Transverse colon (tissue), 4 donors: Measurements from ENCODE around the gene ALDOA. TPM values are rescaled to one million over a fixed set of nuclear protein-coding genes. Genes with fewer than 3 reads are reported as not detected.

Experiments used
- DNase-seq: peaks from one replicate; pipeline ENCODE4 v3.0.0-alpha.2; 2019
- H3K27ac ChIP-seq, 4 donors: fragments of 200-600 bp; sonication (generic); 2 replicates each; pipeline ENCODE4 v1.5.1; 2016 to 2018; ENCODE audit warnings: inconsistent platforms in 4 of 4
- H3K27me3 ChIP-seq: fragments of 200-600 bp; sonication (generic); 2 replicates; pipeline ENCODE4 v1.5.1; 2017; ENCODE audit warnings: inconsistent platforms
- H3K36me3 ChIP-seq, 4 donors: fragments of 200-600 bp; sonication (generic); 2 replicates each; pipeline ENCODE4 v1.5.1; 2017 to 2019; ENCODE audit warnings: inconsistent platforms in 4 of 4
- H3K4me1 ChIP-seq, 4 donors: fragments of 200-600 bp; sonication (generic); 2 replicates each; pipeline ENCODE4 v1.5.1; 2017 to 2020; ENCODE audit warnings: inconsistent platforms in 4 of 4
- H3K4me3 ChIP-seq, 4 donors: fragments of 200-600 bp; sonication (generic); 1 replicate in 1 of 4; 2 replicates in 3 of 4; pipeline versions ENCODE4 v1.5.1 to v1.6.1; 2017 to 2019; ENCODE audit warnings: inconsistent platforms in 4 of 4
- H3K9me3 ChIP-seq, 2 donors: fragments of 200-600 bp; sonication (generic); 2 replicates each; pipeline ENCODE4 v1.5.1; 2017 to 2019; ENCODE audit warnings: inconsistent platforms in 2 of 2
- CTCF ChIP-seq, 5 experiments: fragments of 200-600 bp in 3 of 5; fragments of 450-650 bp in 2 of 5; sonication (generic) in 3 of 5; IDR thresholded peaks; 1 replicate in 2 of 5; 2 replicates in 3 of 5; pipeline ENCODE4 v1.5.1; 2016 to 2017; ENCODE audit warnings: antibody characterized with exemption in 5 of 5, inconsistent platforms in 3 of 5, mild to moderate bottlenecking in 2 of 5, moderate library complexity in 1 of 5
- EP300 ChIP-seq: sonication (generic); formaldehyde crosslinking; IDR thresholded peaks from one replicate; pipeline ENCODE4 v1.6.1; 2017; ENCODE audit warnings: antibody characterized with exemption, low read depth
- POLR2A ChIP-seq: fragments of 450-650 bp; IDR thresholded peaks from one replicate; pipeline ENCODE4 v1.6.1; 2016; ENCODE audit warnings: antibody characterized with exemption, mild to moderate bottlenecking, moderate library complexity
- POLR2AphosphoS5 ChIP-seq, 3 donors: sonication (generic); formaldehyde crosslinking; IDR thresholded peaks; one replicate each; pipeline ENCODE4 v1.6.1; 2016; ENCODE audit warnings: antibody characterized with exemption in 3 of 3
- WGBS, 2 donors: methylation state at CpG; one replicate each; pipeline ENCODE4 v1.1.5; 2018; ENCODE audit warnings: low coverage in 1 of 2; 5-methylcytosine and 5-hydroxymethylcytosine counted together
- in situ Hi-C, 4 donors: fragments of 200-750 bp; cut with MboI; loops; one replicate each; pipeline versions ENCODE4 v1.15.0 to v1.15.1; 2017; ENCODE audit warnings: low sequenced_read_pairs in 3 of 4, low pct_ligation_motif_present in 1 of 4, low pct_unique_long_range_greater_than_20kb in 1 of 4
- intact Hi-C: fragments of 100-400 bp; cut with DNase I; formaldehyde crosslinking; loops from one replicate; pipeline ENCODE4 v1.15.1; 2023; ENCODE audit warnings: low total_unique reads
- total RNA-seq, 4 donors: library from RNA; depleted of rRNA; stranded (reverse); fragments of >200 nt; gene quantifications; one replicate each; pipeline ENCODE4 v1.1.0, GENCODE V29; 2016

Gene ALDOA
- total RNA-seq, 4 donors from 2014 or later, result 778 to 1,392 (median 1,174) TPM

DNA sequence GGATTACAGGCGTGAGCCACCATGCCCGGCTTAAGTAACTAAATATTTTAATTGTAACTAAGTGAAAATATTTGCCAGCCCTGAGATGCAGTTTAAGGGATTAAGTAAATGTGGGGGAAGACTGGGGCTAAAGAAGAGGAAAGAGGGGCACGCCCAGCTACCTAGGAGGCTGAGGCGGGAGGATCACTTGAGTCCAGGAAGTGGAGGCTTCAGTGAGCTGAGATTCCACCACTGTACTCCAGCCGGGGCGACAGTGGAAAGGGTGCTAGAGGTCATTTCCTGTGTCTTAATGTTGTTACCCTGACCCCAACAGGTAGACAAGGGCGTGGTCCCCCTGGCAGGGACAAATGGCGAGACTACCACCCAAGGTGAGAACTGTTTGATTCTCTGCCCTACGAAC lies 2.8 kb downstream of the ALDOA start:
- WGBS, 2 donors, result 71 to 80% methylated on average over 4 to 9 of the region's 9 CpGs
- intact Hi-C loops (no loop called here), in situ Hi-C loops (no loop called here)
- peaks cover 3 to 50% (median 23%) of the 10 kb centered on the region in 4 donors for H3K36me3 ChIP-seq
- peak overlapping the region; percentile 91 to 99 (median 98) for H3K27ac ChIP-seq
- H3K9me3 ChIP-seq, result no peaks in the 10 kb centered on the region
- TF ChIP-seq POLR2AphosphoS5 (IDR thresholded peaks at IDR 0.05) (no peak), CTCF (IDR thresholded peaks at IDR 0.05) (no peak), POLR2A (no peak), EP300 (no peak)
- peaks cover 36 to 59% (median 50%) of the 10 kb centered on the region in 4 donors for H3K4me1 ChIP-seq
- H3K4me3 ChIP-seq, result peak overlapping the region in 1 of 4 donors; percentile 87
- DNase-seq, result no peak
- no peaks in the 10 kb centered on the region for H3K27me3 ChIP-seq

- peaks cover 31 to 53% (median 44%) of the 10 kb centered on the region in 4 donors for H3K4me1 ChIP-seq
- in situ Hi-C loops (no loop called here), intact Hi-C loops (no loop called here)
- WGBS, 2 donors, result 66 to 79% methylated on average over 4 to 17 of the region's 17 CpGs
- H3K27ac ChIP-seq, result peak overlapping the region; percentile 91 to 99 (median 98)
- DNase-seq, result peak; percentile 28
- peak overlapping the region in 1 of 4 donors; percentile 87 for H3K4me3 ChIP-seq
- TF ChIP-seq CTCF (IDR thresholded peaks at IDR 0.05) (peak; percentile 29 to 57 (median 36)), POLR2A (no peak)
- H3K9me3 ChIP-seq, result no peaks in the 10 kb centered on the region
- no peaks in the 10 kb centered on the region for H3K27me3 ChIP-seq
- H3K36me3 ChIP-seq, result peaks cover 3 to 50% (median 23%) of the 10 kb centered on the region in 4 donors
Measured at GRCh38 chr16:30068750-30069610, 3.4 kb downstream of the ALDOA start.

- no peak overlapping the region for H3K4me3 ChIP-seq
- WGBS, 2 donors, result 36 to 71% methylated on average over 4 to 31 of the region's 31 CpGs
- H3K9me3 ChIP-seq, result no peaks in the 10 kb centered on the region
- no peak for DNase-seq
- peak overlapping the region in 3 of 4 donors; percentile 98 to 99 (median 99) for H3K27ac ChIP-seq
- TF ChIP-seq CTCF (IDR thresholded peaks at IDR 0.05) (no peak), POLR2AphosphoS5 (IDR thresholded peaks at IDR 0.05) (peak in 1 of 3 donors; percentile 14), EP300 (no peak), POLR2A (no peak)
- in situ Hi-C loops, result no loop called here
- peaks cover 3 to 50% (median 23%) of the 10 kb centered on the region in 4 donors for H3K36me3 ChIP-seq
- H3K4me1 ChIP-seq, result peaks cover 31 to 47% (median 39%) of the 10 kb centered on the region in 4 donors
- no peaks in the 10 kb centered on the region for H3K27me3 ChIP-seq
- intact Hi-C loops, result no loop called here
Measured at GRCh38 chr16:30069611-30070462, 4.3 kb downstream of the ALDOA start.

GRCh38 chr16:30070490-30070889 lies 4.9 kb downstream of the ALDOA start:
- peak overlapping the region in 2 of 4 donors; percentile 98 to 99 for H3K27ac ChIP-seq
- H3K36me3 ChIP-seq, result peaks cover 3 to 50% (median 23%) of the 10 kb centered on the region in 4 donors
- in situ Hi-C loops (no loop called here), intact Hi-C loops (no loop called here)
- no peaks in the 10 kb centered on the region for H3K9me3 ChIP-seq
- H3K27me3 ChIP-seq, result no peaks in the 10 kb centered on the region
- no peak for DNase-seq
- TF ChIP-seq POLR2A (no peak), CTCF (IDR thresholded peaks at IDR 0.05) (no peak), EP300 (no peak), POLR2AphosphoS5 (IDR thresholded peaks at IDR 0.05) (no peak)
- H3K4me1 ChIP-seq, result peaks cover 36 to 52% (median 42%) of the 10 kb centered on the region in 4 donors
- H3K4me3 ChIP-seq, result no peak overlapping the region
